Activated naive CD4-positive, alpha-beta T cell treated with anti-CD3 and anti-CD28 coated beads, Interleukin-2, amount 10 ng/mL, durations not matched to agents 7 days and 5 days (primary cell): ENCODE data around the gene PSTPIP1.

Experiments
- CTCF ChIA-PET: fragments of 350-600 bp; sonication (Branson Sonifier 250); formaldehyde crosslinking; loops from one replicate; lab custom pipeline; 2021; ENCODE audit warnings: antibody characterized with exemption; lab: Charles Lee
- DNase-seq: peaks from one replicate; pipeline ENCODE4 v3.0.0-alpha.2; 2020
- H3K27ac Mint-ChIP-seq: one replicate; pipeline ENCODE4 v1.8.0; 2021; ENCODE audit warnings: mild to moderate bottlenecking, moderate library complexity, mixed read lengths
- H3K27me3 Mint-ChIP-seq: one replicate; pipeline ENCODE4 v1.8.0; 2021; ENCODE audit warnings: mild to moderate bottlenecking, mixed read lengths
- H3K36me3 Mint-ChIP-seq: one replicate; pipeline ENCODE4 v1.8.0; 2021; ENCODE audit warnings: mixed read lengths
- H3K4me1 Mint-ChIP-seq: one replicate; pipeline ENCODE4 v1.8.0; 2021; ENCODE audit warnings: mixed read lengths
- H3K4me3 Mint-ChIP-seq: one replicate; pipeline ENCODE4 v1.8.0; 2021; ENCODE audit warnings: mild to moderate bottlenecking, moderate library complexity, mixed read lengths
- H3K9me3 Mint-ChIP-seq: one replicate; pipeline ENCODE4 v1.8.0; 2021; ENCODE audit warnings: mixed read lengths

Gene PSTPIP1

GRCh38 chr15:77085297-77085696, 90.4 kb downstream of the PSTPIP1 start:
- H3K4me3 Mint-ChIP-seq: no peak overlapping the region
- DNase-seq: no peak
- no peaks in the 10 kb centered on the region for H3K36me3 Mint-ChIP-seq
- peaks cover 31% of the 10 kb centered on the region for H3K27me3 Mint-ChIP-seq
- no peaks in the 10 kb centered on the region for H3K9me3 Mint-ChIP-seq
- peaks cover 15% of the 10 kb centered on the region for H3K4me1 Mint-ChIP-seq
- H3K27ac Mint-ChIP-seq: no peak overlapping the region
- CTCF ChIA-PET: interaction anchor here (1.0 kb wide), 1 partner anchor 22 kb away, joined by 3 read pairs; no protein-coding TSS in a partner anchor
